MM.1S (cell line): ENCODE results near the gene RPTOR.

Experiments
- DNase-seq: peaks from one replicate; pipeline ENCODE4 v3.0.0-alpha.2; 2015
- H2AFZ ChIP-seq: fragments of 300-600 bp; sonication (generic); 2 replicates; pipeline ENCODE4 v1.6.0; 2016; ENCODE audit warnings: antibody characterized with exemption, low read length
- H3F3A ChIP-seq: fragments of 300-600 bp; sonication (generic); 2 replicates; pipeline ENCODE4 v1.6.1; 2016; ENCODE audit warnings: mild to moderate bottlenecking, antibody characterized with exemption, low read length, moderate library complexity, mixed read lengths; ENCODE audit not compliant: insufficient read depth
- H3K27ac ChIP-seq: fragments of 300-600 bp; sonication (generic); 2 replicates; pipeline ENCODE4 v1.5.1; 2016; ENCODE audit warnings: mild to moderate bottlenecking, low read length
- H3K27me3 ChIP-seq: fragments of 300-600 bp; sonication (generic); replicated peaks from 2 replicates; pipeline ENCODE4 v1.6.0; 2016; ENCODE audit warnings: low read length; ENCODE audit not compliant: insufficient read depth
- H3K36me3 ChIP-seq: fragments of 300-600 bp; sonication (generic); replicated peaks from 2 replicates; pipeline ENCODE4 v1.6.1; 2016; ENCODE audit warnings: mild to moderate bottlenecking, low read length, mixed read lengths; ENCODE audit not compliant: insufficient read depth
- H3K4me1 ChIP-seq: fragments of 300-600 bp; sonication (generic); 2 replicates; pipeline ENCODE4 v1.6.1; 2016; ENCODE audit warnings: low read length, mixed read lengths
- H3K4me2 ChIP-seq: fragments of 300-600 bp; sonication (generic); 2 replicates; pipeline ENCODE4 v1.6.0; 2016; ENCODE audit warnings: low read depth, low read length
- H3K4me3 ChIP-seq: fragments of 300-600 bp; sonication (generic); 2 replicates; pipeline ENCODE4 v1.5.1; 2016; ENCODE audit warnings: low read length, mixed read lengths
- H3K79me2 ChIP-seq: fragments of 300-600 bp; sonication (generic); 2 replicates; pipeline ENCODE4 v1.6.1; 2016; ENCODE audit warnings: mixed run types, low read length, mixed read lengths
- H3K9ac ChIP-seq: fragments of 300-600 bp; sonication (generic); 2 replicates; pipeline ENCODE4 v1.6.1; 2016; ENCODE audit warnings: low read length, mixed read lengths
- H3K9me2 ChIP-seq: fragments of 300-600 bp; sonication (generic); replicated peaks from 2 replicates; pipeline ENCODE4 v1.6.1; 2016; ENCODE audit warnings: mild to moderate bottlenecking, low read length, mixed read lengths; ENCODE audit not compliant: insufficient read depth
- H3K9me3 ChIP-seq: fragments of 300-600 bp; sonication (generic); replicated peaks from 2 replicates; pipeline ENCODE4 v1.6.1; 2016; ENCODE audit warnings: mild to moderate bottlenecking, low read length, mixed read lengths; ENCODE audit not compliant: insufficient read depth
- H4K20me1 ChIP-seq: fragments of 300-600 bp; sonication (generic); 2 replicates; pipeline ENCODE4 v1.6.1; 2016; ENCODE audit warnings: mild to moderate bottlenecking, low read length, moderate library complexity, mixed read lengths; ENCODE audit not compliant: insufficient read depth
- CTCF ChIP-seq: fragments of 300-600 bp; sonication (generic); IDR thresholded peaks from 2 replicates; pipeline ENCODE4 v1.5.1; 2016; ENCODE audit warnings: antibody characterized with exemption, low read length, mixed read lengths
- EZH2 ChIP-seq: fragments of 300-600 bp; sonication (generic); optimal IDR thresholded peaks from 2 replicates; pipeline ENCODE3; 2017; ENCODE audit warnings: low read depth, mild to moderate bottlenecking, antibody characterized with exemption, low read length, mixed read lengths
- EZH2phosphoT487 ChIP-seq: fragments of 300-600 bp; sonication (generic); IDR thresholded peaks from 2 replicates; pipeline ENCODE4 v1.6.1; 2018; ENCODE audit warnings: antibody characterized with exemption, low read length

Gene RPTOR

DNA sequence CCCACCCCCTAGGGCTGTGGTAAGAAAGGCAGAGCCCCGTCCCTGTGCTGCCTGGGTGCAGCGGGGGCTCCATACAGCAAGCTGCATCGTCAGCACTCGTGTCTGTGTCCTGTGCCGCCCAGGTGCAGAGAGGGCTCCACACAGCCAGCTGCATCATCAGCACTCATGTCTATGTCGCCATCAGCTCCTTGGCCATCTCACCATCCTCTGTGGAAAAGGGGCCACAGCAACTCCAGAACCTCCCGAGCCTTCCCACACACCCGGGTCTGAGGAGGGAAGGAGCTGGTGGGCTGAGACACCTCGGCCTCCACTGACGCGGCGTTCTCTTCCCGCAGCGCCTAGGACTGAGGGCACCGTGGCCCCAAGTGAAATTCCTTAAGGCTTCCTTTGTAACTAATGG lies 374.1 kb downstream of the RPTOR start:
- Histone ChIP-seq H3K4me1 (no peaks in the 10 kb centered on the region), H3F3A (no peaks in the 10 kb centered on the region), H3K9ac (no peak overlapping the region), H3K27me3 (no peaks in the 10 kb centered on the region), H3K79me2 (no peaks in the 10 kb centered on the region), H3K4me2 (no peak overlapping the region), H3K9me2 (no peaks in the 10 kb centered on the region), H3K4me3 (no peak overlapping the region), H3K9me3 (no peaks in the 10 kb centered on the region), H3K36me3 (no peaks in the 10 kb centered on the region), H4K20me1 (no peaks in the 10 kb centered on the region), H3K27ac (no peak overlapping the region), H2AFZ (no peak overlapping the region)
- DNase-seq, result no peak
- TF ChIP-seq CTCF (no peak), EZH2 (no peak), EZH2phosphoT487 (no peak)

DNA sequence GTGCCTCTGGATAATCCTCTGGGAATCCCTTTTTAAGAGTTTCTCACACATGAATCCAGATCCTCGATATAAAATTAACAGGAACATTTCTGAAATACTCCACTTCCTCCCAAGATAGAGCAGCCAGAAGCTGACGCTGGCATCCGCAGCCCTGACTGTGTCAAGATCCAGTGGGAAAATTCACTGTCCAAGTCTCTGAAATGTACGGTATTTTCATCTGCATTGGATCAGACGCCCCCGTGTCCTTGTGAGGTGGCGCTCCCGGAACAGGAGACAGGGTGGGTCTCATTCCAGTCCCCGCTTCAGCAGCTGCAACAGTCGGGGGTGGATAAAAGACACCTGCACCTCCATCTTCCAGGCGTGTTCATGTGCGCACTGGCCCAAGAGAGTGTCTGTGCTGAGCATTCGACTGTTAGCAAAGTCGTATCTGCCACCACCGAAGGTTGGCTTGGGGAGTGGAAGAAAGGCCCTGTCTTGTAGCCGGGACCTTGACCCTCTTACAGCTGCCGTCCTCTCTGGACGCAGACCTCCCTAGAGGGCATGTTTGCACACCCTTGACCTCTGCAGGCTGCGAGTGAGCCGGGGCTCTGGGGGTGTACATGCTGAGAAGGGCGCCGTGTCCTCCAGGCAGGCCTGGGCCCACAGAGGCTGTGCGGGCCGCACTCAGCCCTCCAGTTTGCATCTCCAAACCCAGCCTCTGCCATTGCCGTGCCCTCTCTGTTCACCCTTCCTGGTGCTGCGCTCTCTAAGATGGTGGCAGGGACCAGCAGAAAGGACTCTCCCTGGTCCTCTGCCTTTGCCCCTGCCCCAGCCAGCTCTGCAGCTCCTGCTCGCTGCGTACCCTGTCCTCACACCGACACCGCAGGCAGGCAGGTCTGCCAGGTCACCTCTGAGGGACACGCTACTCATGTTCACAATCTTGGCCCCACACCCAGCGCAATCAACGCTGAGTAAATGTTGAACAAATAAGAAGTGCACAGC lies 375.0 kb downstream of the RPTOR start:
- Histone ChIP-seq H3K9me2 (no peaks in the 10 kb centered on the region), H3K27ac (no peak overlapping the region), H3K36me3 (no peaks in the 10 kb centered on the region), H3K27me3 (no peaks in the 10 kb centered on the region), H3K4me2 (no peak overlapping the region), H3F3A (no peaks in the 10 kb centered on the region), H3K9me3 (no peaks in the 10 kb centered on the region), H3K79me2 (no peaks in the 10 kb centered on the region), H3K4me1 (no peaks in the 10 kb centered on the region), H2AFZ (no peak overlapping the region), H3K9ac (no peak overlapping the region), H4K20me1 (no peaks in the 10 kb centered on the region), H3K4me3 (no peak overlapping the region)
- no peak for DNase-seq
- TF ChIP-seq CTCF, result no peak
- TF ChIP-seq EZH2, result no peak
- no peak for TF ChIP-seq EZH2phosphoT487

DNA sequence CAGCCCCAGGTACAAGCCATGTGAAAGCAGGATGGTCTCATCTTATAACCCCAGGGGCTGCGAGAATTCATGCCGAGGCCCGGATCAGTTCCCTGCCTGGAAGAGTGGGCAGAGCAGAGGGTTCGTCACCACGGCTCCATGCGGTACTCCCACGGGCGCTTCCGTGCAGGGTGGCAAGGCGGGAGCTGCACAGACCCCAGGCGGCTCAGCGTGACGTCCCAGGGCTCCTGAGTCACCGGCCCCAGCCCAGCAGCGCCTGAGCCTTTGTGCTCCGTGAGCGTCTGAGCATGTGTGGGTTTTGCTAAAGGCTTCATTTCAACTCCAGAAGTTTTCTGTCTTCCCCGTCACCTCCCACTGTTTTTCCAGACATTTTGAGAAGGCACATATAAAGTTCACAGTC lies 375.8 kb downstream of the RPTOR start:
- Histone ChIP-seq H3K36me3 (no peaks in the 10 kb centered on the region), H3K27ac (no peak overlapping the region), H3K4me2 (no peak overlapping the region), H3K9me3 (no peaks in the 10 kb centered on the region), H2AFZ (no peak overlapping the region), H3K9me2 (no peaks in the 10 kb centered on the region), H3K9ac (no peak overlapping the region), H3K4me3 (no peak overlapping the region), H3K27me3 (no peaks in the 10 kb centered on the region), H4K20me1 (no peaks in the 10 kb centered on the region), H3F3A (no peaks in the 10 kb centered on the region), H3K79me2 (no peaks in the 10 kb centered on the region), H3K4me1 (no peaks in the 10 kb centered on the region)
- DNase-seq, result no peak
- no peak for TF ChIP-seq CTCF
- no peak for TF ChIP-seq EZH2
- TF ChIP-seq EZH2phosphoT487, result no peak
